Fibroblast of lung (primary cell): ENCODE data around the gene MLC1. TPM values are rescaled to one million over a fixed set of nuclear protein-coding genes. Genes with fewer than 3 reads are reported as not detected.

Source experiments
- DNase-seq, 2 donors: peaks; one replicate each; pipeline versions ENCODE4 v3.0.0 to v3.0.0-alpha.2; 2010; ENCODE audit warnings: low read depth in 2 of 2
- H2AFZ ChIP-seq: 2 replicates; pipeline ENCODE4 v1.5.1; 2012; ENCODE audit warnings: low read length, control low read depth, inconsistent platforms
- H3K27ac ChIP-seq: 2 replicates; pipeline ENCODE4 v1.5.1; 2011; ENCODE audit warnings: low read length, control low read depth; ENCODE audit not compliant: insufficient read depth
- H3K27me3 ChIP-seq: 2 replicates; pipeline ENCODE4 v1.5.1; 2011; ENCODE audit warnings: mild to moderate bottlenecking, low read length; ENCODE audit not compliant: control insufficient read depth, insufficient read depth
- H3K36me3 ChIP-seq: 2 replicates; pipeline ENCODE4 v1.5.1; 2011; ENCODE audit warnings: low read length; ENCODE audit not compliant: control insufficient read depth, insufficient read depth
- H3K4me1 ChIP-seq: 2 replicates; pipeline ENCODE4 v1.5.1; 2011; ENCODE audit warnings: low read length; ENCODE audit not compliant: control insufficient read depth, insufficient read depth; ENCODE audit errors: extremely low read depth
- H3K4me2 ChIP-seq: 2 replicates; pipeline ENCODE4 v1.5.1; 2011; ENCODE audit warnings: low read length, control low read depth; ENCODE audit not compliant: insufficient read depth; ENCODE audit errors: extremely low read depth
- H3K4me3 ChIP-seq, 4 experiments: fragments of 200-600 bp in 1 of 4; sonication (generic) in 1 of 4; replicated peaks in 1 of 4; 2 replicates each; pipeline ENCODE4 v1.5.1; 2011 to 2016; ENCODE audit warnings: low read length in 4 of 4, low read depth in 3 of 4, mild to moderate bottlenecking in 3 of 4, control low read depth in 2 of 4, inconsistent platforms in 1 of 4, mixed read lengths in 1 of 4; ENCODE audit not compliant: insufficient read depth in 1 of 4; ENCODE audit errors: control extremely low read depth in 1 of 4
- H3K79me2 ChIP-seq: 2 replicates; pipeline ENCODE4 v1.5.1; 2012; ENCODE audit warnings: mild to moderate bottlenecking, low read length, inconsistent platforms; ENCODE audit not compliant: control insufficient read depth, insufficient read depth
- H3K9ac ChIP-seq: 2 replicates; pipeline ENCODE4 v1.5.1; 2011; ENCODE audit warnings: mild to moderate bottlenecking, low read length, control low read depth; ENCODE audit not compliant: insufficient read depth
- H3K9me3 ChIP-seq: 2 replicates; pipeline ENCODE4 v1.5.1; 2012; ENCODE audit warnings: low read depth, low read length; ENCODE audit not compliant: control insufficient read depth, insufficient read depth
- H4K20me1 ChIP-seq: 2 replicates; pipeline ENCODE4 v1.5.1; 2011; ENCODE audit warnings: low read length; ENCODE audit not compliant: control insufficient read depth, insufficient read depth; ENCODE audit errors: extremely low read depth
- CTCF ChIP-seq, 2 donors: IDR thresholded peaks in 1 of 2; conservative IDR thresholded peaks in 1 of 2; 1 replicate in 1 of 2; 2 replicates in 1 of 2; pipeline ENCODE4 v1.5.1; 2011 to 2012; ENCODE audit warnings: low read length in 2 of 2, control low read depth in 1 of 2, inconsistent platforms in 1 of 2, low read depth in 1 of 2, mild to moderate bottlenecking in 1 of 2
- EZH2 ChIP-seq: IDR thresholded peaks from 2 replicates; pipeline ENCODE4 v1.5.1; 2012; ENCODE audit warnings: low read length, control low read depth, mild to moderate bottlenecking; ENCODE audit errors: missing control alignments
- polyA plus RNA-seq, 2 donors: library from polyadenylated mRNA; depleted of rRNA in 1 of 2; stranded (reverse) in 1 of 2; unstranded in 1 of 2; fragments of >200 nt; gene quantifications; 2 replicates each; pipeline ENCODE4 v1.2.1, GENCODE V29; 2011 to 2012; ENCODE audit warnings: missing spikeins in 1 of 2
- total RNA-seq: library from RNA; depleted of rRNA; stranded (reverse); fragments of >200 nt; gene quantifications from 2 replicates; pipeline ENCODE4 v1.2.1, GENCODE V29; 2014

The MLC1 gene
- total and polyA plus RNA-seq, 2 donors (not counting 1 experiment from before 2014, with no cell fraction given) = under 0.01 TPM; not detected in 1

GRCh38 chr22:50083462-50084079 lies 1.7 kb downstream of the MLC1 start:
- Histone ChIP-seq H3K4me2 (no peak overlapping the region), H3K79me2 (no peaks in the 10 kb centered on the region), H3K27ac (no peak overlapping the region), H2AFZ (no peak overlapping the region), H3K9ac (no peak overlapping the region), H3K4me3 (no peak overlapping the region), H3K9me3 (no peaks in the 10 kb centered on the region), H3K36me3 (no peaks in the 10 kb centered on the region), H3K4me1 (no peaks in the 10 kb centered on the region), H4K20me1 (no peaks in the 10 kb centered on the region), H3K27me3 (peaks cover 4% of the 10 kb centered on the region)
- no peak for DNase-seq
- TF ChIP-seq EZH2 (no peak), CTCF (conservative IDR thresholded peaks at IDR 0.05 in 1 of 2, IDR thresholded peaks at IDR 0.05 in 1 of 2; ENCODE audit: low read depth in 1 of 2, low read length in 2 of 2) (no peak)

GRCh38 chr22:50082961-50083461 lies 2.2 kb downstream of the MLC1 start:
- TF ChIP-seq CTCF (conservative IDR thresholded peaks at IDR 0.05 in 1 of 2, IDR thresholded peaks at IDR 0.05 in 1 of 2; ENCODE audit: low read depth in 1 of 2, low read length in 2 of 2) (no peak), EZH2 (no peak)
- Histone ChIP-seq H3K9me3 (no peaks in the 10 kb centered on the region), H3K36me3 (no peaks in the 10 kb centered on the region), H3K4me3 (no peak overlapping the region), H3K79me2 (no peaks in the 10 kb centered on the region), H4K20me1 (no peaks in the 10 kb centered on the region), H3K27me3 (peaks cover 4% of the 10 kb centered on the region), H3K4me1 (no peaks in the 10 kb centered on the region), H3K27ac (no peak overlapping the region), H2AFZ (no peak overlapping the region), H3K9ac (no peak overlapping the region), H3K4me2 (no peak overlapping the region)
- DNase-seq = no peak

GRCh38 chr22:50082197-50082715 lies 3.0 kb downstream of the MLC1 start:
- Histone ChIP-seq H3K4me2 (no peak overlapping the region), H3K36me3 (no peaks in the 10 kb centered on the region), H3K9ac (no peak overlapping the region), H3K4me3 (no peak overlapping the region), H3K4me1 (no peaks in the 10 kb centered on the region), H2AFZ (no peak overlapping the region), H4K20me1 (no peaks in the 10 kb centered on the region), H3K79me2 (no peaks in the 10 kb centered on the region), H3K27ac (no peak overlapping the region), H3K9me3 (no peaks in the 10 kb centered on the region), H3K27me3 (peaks cover 4% of the 10 kb centered on the region)
- no peak for DNase-seq
- TF ChIP-seq CTCF (conservative IDR thresholded peaks at IDR 0.05 in 1 of 2, IDR thresholded peaks at IDR 0.05 in 1 of 2; ENCODE audit: low read depth in 1 of 2, low read length in 2 of 2) (no peak), EZH2 (no peak)
